ENCODE data around the gene SYT7.
"Not testable (repeated sequence)": the region's sequence is repeated elsewhere in the genome, so short reads cannot be mapped to it uniquely, and the experiment has no call there.

SYT7 gene

GRCh38 chr11:61497473-61497872 is 83.4 kb downstream of the SYT7 start:
- DNase-seq (ENCODE audit: low read depth), result no peak

DNA sequence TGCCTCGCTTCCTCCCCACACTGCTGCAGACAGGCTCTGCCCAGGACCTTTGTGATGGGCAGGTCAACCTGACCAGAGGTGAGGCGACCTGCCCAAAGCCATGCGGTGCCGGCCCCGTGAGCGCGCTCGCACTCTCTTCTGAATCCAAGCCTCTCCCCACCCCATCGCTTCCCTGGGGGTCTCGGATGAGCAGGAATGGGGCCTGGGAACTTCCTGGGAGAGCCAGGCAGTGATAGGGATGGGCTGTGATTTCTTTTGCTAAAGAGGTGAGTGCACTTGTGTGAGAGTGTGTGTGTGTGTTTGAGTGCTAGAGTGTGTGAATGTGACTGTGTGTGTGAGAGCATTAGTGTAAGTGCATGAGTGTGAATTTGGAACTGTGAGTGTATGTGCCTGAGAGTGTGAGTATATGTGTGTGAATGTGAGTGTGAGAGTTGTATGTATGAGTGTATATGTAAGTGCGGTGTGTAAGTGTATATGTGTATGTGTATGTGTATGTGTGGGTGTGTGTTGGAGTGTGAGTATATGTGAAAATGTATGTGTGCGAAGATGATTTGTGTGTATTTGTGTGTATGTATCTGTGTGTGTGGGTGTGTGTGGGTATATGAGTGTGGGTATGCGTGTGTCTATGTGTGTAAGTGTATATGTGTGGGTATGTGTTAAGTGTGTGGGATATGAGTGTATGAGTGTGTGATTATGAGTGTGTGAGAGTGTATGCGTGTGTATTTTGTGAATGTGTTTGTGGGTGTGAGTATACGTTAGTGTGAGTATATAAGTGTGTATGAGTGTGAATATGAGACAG is 84.1 kb downstream of the SYT7 start:
- DNase-seq (ENCODE audit: low read depth), result no peak

DNA sequence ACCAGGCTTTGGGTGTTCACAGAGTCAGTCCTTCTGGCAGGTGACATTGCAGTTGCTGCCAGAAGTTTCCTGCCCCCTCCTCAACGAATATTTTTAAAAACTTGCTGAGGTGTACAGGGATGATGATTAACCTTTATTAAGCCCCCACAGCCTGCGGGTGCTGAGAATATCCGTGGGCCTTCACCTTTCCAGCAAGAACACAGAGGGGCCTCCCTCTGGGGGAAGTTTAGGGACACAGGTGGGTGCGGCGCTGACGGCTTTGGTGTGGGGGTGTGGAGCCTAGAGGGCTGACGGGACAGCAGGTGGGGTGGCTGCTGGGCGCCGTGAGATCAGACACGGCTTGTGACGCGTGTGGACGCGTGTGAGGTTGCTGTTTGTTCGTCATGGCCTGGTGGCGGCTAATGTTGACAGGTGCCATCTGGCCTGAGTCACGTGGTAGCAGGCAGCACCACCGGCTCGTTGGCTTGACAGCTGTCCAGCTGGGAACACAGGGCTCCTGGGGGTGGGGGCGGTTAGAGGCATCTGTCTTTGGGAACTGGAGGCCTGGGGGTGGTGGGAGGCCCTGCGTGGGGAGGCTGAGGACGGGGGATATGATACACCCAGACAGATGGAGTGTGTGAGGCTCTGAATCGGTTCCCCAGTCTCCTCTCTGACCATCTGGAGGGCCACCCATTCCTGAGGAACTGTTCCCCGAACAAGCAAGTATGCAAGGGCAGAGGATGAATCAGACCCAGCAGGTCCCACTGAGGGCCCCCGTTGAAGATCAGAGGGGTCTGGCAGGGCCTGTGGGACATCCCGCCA is 84.9 kb downstream of the SYT7 start:
- DNase-seq (ENCODE audit: low read depth), result no peak

DNA sequence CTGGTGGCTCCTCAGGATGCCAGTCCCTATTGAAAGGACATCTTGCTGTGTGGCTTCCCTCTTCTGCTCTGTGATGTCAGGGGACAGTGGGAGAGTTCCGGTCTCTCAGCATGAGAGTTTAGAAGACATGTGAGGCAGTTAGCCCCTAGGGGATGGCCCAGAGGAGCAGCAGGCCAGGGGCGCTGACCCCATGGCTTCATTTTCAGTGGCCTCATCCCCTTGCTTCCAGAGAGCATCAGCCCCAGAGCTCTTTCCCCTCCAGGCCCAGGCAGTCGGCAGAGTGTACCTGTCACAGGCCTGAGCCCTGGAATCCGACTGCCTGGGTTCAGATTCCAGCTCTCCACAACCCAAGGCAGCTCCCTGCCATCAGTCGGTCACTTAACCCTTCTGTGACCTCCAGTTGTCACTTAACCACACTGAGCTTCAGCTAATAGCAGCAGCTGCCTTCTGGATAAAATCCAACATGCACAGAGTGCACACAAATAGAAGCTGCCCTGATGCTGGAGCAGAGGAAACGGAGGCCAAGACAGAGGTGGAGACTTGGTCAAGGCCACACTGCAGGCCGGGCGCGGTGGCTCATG is 86.4 kb downstream of the SYT7 start:
- DNase-seq (ENCODE audit: low read depth), result no peak

DNA sequence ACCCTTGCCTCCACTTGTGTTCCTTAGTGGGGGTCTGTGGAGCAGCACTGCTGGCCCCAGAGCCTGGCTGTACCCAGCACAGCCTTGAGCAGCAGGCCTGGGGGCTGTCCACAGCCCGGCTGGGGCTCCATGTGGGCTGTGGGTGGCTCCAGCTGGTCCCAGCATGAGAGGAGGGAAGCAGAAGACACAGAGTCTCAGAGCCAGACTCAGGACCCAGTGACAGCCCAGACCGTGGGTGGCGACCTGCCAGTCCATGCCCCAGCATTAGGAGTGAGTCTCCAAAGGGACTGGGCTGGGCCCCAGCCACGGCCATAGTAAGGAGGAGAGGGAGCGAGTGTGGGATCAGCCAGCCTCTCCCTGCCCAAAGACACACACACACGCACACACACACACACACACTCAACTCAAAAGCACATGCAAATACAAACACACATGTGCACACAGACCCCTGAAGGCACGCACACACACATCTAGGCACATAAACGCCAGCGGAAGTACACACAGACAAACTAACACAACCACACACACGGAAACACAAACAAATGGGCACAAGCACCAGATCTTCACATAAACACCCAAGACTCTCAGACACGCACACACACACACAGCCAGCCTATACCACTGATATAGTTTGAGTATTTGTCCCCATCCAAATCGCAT is 89.0 kb downstream of the SYT7 start:
- no peak for DNase-seq (ENCODE audit: low read depth)

- DNase-seq (ENCODE audit: low read depth), result no peak
Measured at GRCh38 chr11:61489833-61490721, 90.8 kb downstream of the SYT7 start.

DNA sequence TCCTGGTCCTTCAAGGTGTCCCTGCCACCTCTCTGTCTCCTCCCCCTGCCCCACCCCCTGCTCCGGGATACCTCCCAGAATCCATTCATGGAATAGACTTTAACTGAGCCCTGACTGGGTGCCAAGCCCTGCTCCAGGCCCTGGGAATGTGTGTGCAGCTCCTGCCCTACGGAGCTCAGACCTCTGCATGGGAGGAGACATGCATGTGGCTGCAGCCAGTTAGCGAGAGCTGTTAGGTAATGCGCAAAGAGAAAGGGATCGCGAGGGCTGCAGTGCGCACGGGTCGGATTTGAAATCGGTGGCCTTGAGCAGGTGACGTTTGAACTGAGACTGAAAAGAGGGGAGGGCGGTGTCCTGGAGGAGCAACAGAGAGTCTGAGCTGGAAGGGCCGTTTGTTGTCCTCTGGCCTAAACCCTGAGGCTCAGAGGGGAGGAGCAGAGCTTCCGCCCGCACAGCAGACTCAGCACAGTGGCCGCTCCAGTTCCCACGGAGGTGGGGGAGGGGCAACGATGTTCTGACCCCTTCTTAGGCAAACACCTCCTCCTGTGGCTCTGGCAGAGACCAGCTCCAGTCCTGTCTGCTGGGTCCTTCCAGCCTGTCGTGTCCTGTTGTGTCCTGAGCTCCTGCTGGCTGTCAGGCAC is 92.1 kb downstream of the SYT7 start:
- no peak for DNase-seq (ENCODE audit: low read depth)

DNA sequence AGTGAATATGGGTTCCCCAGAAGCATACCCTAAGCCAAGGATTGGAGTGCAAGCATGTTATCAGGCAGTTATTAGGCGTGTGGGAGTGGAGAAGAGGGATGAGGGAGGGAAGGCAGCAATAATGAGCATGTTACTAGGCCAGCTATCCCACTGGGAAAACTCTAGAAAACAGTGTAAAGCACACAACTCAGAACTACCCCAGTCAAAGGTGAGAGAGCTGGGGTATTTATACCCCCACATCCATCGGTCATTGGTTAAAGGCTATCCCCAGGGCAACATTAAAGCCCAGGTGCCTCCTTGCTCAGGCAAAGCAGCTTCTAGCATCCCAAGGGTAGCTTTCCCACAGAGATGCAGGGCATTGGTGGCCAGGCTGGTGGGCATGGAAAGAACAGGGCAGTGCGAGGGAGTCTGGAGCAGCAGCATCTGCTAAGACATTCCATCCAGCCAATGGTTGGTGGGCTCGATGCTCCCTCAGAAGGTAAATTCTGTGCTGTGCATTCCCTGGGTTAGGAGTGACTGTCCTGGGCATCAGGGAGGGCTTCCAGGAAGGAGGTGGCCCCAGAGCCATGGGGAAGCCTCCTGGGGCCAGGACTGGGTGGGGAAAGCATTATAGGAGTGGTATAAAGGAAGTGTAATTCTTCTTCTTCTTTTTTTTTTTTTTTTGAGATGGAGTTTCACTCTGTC is 93.4 kb downstream of the SYT7 start:
- DNase-seq (ENCODE audit: low read depth), result no peak

DNA sequence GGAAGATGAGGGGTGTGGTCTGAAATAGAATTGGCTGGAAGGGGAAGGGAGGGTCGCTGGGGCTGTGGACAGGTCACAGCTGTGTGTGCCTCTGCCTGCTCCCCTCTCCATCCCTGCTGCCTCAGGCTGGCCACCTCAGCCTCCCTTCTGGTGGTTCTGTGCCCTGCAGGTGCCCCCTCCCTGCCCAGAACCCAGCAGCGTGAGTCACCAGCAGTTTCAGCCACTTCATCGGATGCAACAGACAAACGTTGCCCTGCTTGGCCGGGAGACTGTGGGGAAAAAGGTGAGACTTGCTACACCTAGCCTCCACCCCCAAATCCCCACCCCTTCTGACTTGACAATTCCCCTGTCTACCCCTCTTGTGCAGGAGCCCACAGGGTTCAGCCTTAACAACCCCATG is 94.1 kb downstream of the SYT7 start:
- no peak for DNase-seq (ENCODE audit: low read depth)

- no peak for DNase-seq (ENCODE audit: low read depth)
Measured at GRCh38 chr11:61486011-61486620, 94.8 kb downstream of the SYT7 start.

GRCh38 chr11:61485080-61485479 is 95.8 kb downstream of the SYT7 start:
- DNase-seq (ENCODE audit: low read depth), result no peak

DNA sequence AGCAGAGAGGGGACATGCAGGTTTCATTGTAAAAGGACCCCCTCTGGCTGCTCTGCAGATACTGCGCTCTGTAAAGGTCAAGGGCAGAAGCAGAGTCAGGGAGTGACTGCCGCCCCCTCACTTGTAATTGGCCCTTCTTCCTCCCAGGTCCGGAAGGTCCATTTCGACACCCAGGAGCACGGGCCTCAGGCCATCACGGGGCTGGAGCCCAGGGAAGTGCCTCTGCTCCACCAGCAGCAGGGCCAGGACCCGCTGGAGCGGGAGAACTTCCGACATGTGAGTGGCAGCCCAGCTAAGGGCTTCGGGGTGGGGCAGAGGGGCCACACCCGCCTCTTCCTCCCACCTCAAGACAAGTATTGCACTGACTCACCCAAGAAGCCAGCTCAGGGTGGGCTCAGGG is 96.3 kb downstream of the SYT7 start:
- no peak for DNase-seq (ENCODE audit: low read depth)

GRCh38 chr11:61482513-61482912 is 98.4 kb downstream of the SYT7 start:
- DNase-seq (ENCODE audit: low read depth), result no peak

GRCh38 chr11:61481806-61482205 is 99.1 kb downstream of the SYT7 start:
- no peak for DNase-seq (ENCODE audit: low read depth)

GRCh38 chr11:61480994-61481335 is 99.9 kb downstream of the SYT7 start:
- no peak for DNase-seq (ENCODE audit: low read depth)

DNA sequence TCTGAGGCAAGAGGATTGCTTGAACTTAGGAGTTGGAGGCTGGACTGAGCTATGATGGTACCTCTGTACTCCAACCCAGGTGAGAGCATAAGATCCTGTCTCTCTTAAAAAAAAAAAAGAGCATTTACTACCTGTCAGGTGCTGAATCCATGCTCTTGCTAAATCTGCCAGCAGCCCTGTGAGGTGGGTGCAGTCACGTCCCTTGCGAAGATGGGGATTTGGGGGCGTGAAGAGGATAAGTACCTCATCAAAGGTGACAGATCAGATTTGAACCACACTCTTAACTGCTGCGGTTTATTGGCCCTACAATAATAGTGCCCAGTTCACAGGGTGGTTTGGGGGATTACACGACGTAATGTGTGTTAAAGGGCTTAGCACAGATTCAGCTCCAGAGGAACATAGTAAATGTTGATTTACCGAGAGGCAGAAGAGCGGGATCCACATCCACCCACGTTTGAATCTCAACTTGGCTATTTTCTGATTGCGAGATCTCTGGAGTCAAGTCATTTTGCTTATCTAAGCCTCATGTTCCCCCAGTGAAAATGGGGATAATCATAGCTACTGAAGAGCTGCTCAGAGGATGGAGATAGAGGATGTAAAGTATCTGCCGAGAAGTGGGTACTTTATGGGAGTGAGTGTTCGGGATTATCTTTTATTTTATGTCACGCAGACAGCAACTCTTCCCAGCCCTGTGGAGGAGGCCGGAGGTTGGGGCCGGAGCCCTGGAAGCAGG is 100.4 kb downstream of the SYT7 start:
- no peak for DNase-seq (ENCODE audit: low read depth)

GRCh38 chr11:61479360-61480058 is 101.4 kb downstream of the SYT7 start:
- DNase-seq (ENCODE audit: low read depth), result not testable (repeated sequence)

DNA sequence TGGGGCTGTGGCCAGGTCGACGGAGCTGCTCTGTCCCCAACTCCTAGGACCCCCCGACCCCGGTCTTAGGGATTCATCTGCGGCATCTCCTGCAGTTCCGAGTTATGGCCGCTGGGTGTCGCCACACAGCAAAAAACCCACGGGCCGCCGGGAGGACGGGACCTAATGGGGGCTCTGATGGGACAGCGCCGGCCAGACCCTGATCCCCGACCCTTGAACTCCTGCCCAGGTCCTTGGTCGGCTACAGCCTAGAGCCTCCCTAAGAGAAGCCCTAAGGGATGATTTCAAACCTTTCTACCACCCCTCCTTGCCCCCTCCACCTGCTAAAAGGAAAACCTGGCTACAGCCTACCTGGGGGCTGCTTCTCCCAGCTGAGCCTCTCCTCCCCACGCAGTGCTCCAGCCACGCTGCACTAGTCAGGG is 103.1 kb downstream of the SYT7 start:
- no peak for DNase-seq (ENCODE audit: low read depth)

GRCh38 chr11:61477126-61477525 is 103.8 kb downstream of the SYT7 start:
- no peak for DNase-seq (ENCODE audit: low read depth)
